ENCODE results near the gene POFUT2.

- TF ChIP-seq, protein P1, sequence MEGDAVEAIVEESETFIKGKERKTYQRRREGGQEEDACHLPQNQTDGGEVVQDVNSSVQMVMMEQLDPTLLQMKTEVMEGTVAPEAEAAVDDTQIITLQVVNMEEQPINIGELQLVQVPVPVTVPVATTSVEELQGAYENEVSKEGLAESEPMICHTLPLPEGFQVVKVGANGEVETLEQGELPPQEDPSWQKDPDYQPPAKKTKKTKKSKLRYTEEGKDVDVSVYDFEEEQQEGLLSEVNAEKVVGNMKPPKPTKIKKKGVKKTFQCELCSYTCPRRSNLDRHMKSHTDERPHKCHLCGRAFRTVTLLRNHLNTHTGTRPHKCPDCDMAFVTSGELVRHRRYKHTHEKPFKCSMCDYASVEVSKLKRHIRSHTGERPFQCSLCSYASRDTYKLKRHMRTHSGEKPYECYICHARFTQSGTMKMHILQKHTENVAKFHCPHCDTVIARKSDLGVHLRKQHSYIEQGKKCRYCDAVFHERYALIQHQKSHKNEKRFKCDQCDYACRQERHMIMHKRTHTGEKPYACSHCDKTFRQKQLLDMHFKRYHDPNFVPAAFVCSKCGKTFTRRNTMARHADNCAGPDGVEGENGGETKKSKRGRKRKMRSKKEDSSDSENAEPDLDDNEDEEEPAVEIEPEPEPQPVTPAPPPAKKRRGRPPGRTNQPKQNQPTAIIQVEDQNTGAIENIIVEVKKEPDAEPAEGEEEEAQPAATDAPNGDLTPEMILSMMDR (IDR thresholded peaks at IDR 0.05; ENCODE audit: poor library complexity, severe bottlenecking), result no peak
- peak; percentile 24 for TF ChIP-seq RAD21 (conservative IDR thresholded peaks at IDR 0.05)
Observed at GRCh38 chr21:45287438-45288391, at the start of gene POFUT2.
